C4-2B (cell line): ENCODE measurements around the gene PAK3.

Experiments
- H3K27ac ChIP-seq: fragments of 450-650 bp; 2 replicates; pipeline ENCODE4 v1.5.1; 2017
- CTCF ChIP-seq: fragments of 450-650 bp; conservative IDR thresholded peaks from 2 replicates; pipeline ENCODE4 v1.5.1; 2017; ENCODE audit warnings: mild to moderate bottlenecking
- ZFX ChIP-seq: fragments of 450-650 bp; IDR thresholded peaks from 2 replicates; pipeline ENCODE4 v1.6.1; 2017

The PAK3 gene

GRCh38 chrX:111270339-111270738 is 174.3 kb downstream of the PAK3 start, which contains the start of gene CAPN6:
Gene CAPN6 (minus strand): TSS chrX:111270483. CDS start chrX:111263936, 6,547 bp downstream.
- TF ChIP-seq ZFX (no peak), CTCF (no peak)
- H3K27ac ChIP-seq, result no peak within 1 kb of the TSS
